ENCODE data around the gene ALKBH4. TPM values are rescaled to one million over a fixed set of nuclear protein-coding genes. Genes with fewer than 3 reads are reported as not detected.
A peak's percentile ranks its signal among the peaks of the same experiment; 100 is the strongest.
"Not testable (repeated sequence)": the region's sequence is repeated elsewhere in the genome, so short reads cannot be mapped to it uniquely, and the experiment has no call there.

Gene ALKBH4
- total RNA-seq, 2 donors from 2014 or later = 25.2 to 27.0 TPM

GRCh38 chr7:102478314-102479208 lies 13.9 kb upstream of the ALKBH4 start, which contains the start of gene POLR2J:
POLR2J (minus strand) TSS chr7:102478922; CDS start chr7:102478860, 62 bp downstream.
- intact Hi-C loops (cut with DNase I); H3K36me3 ChIP-seq; H3K9me3 ChIP-seq; H3K27me3 ChIP-seq (replicated peaks; ENCODE audit: insufficient read depth); H3K27ac ChIP-seq; H3K4me1 ChIP-seq (replicated peaks): not testable (repeated sequence)
- TF ChIP-seq CTCF (IDR thresholded peaks at IDR 0.05) (peak in 2 of 4 experiments; percentile 51 to 61), POLR2AphosphoS5 (IDR thresholded peaks at IDR 0.05) (peak; percentile 31)
- peak within 1 kb of the TSS; percentile 25 to 46 for H3K4me3 ChIP-seq
- WGBS = 2% methylated on average over 24 of the region's 72 CpGs
- peak; percentile 80 for DNase-seq (ENCODE audit: low spot score)

DNA sequence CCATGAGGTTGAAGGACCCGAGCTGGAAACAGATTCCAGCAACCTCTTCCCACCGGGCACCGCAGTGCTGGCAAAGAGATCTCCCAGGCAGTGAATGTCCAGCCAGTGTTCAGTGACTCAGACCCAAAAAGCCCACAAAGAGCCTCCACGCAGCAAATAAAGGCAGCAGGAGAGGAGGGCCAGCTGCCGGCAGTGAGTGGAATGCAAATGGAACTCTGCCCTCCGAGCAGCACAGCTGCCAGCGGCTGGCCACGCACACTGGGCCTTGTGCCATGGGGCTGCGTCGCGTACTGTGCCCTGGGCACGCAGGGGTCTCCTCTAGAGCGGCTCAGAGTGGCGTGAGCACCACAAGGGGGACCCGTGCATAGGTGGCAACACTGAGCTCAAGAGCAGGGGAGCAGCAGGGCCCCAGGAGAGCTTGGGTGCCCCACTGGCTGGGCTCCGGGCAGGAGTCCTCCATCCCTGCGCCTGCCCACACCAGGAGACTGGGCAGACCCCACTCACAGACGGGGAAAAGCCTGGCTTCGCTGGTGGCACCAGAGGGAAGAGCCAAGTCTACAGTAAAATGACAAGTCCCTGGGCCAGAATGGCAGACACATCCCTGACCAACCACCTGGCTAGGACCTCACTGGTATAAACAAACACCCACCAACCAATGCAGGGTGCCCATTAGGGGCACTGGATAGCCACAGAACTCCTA lies 10.2 kb upstream of the ALKBH4 start:
- not testable (repeated sequence) for H3K4me1 ChIP-seq (replicated peaks)
- DNase-seq (ENCODE audit: low spot score) = peak; percentile 1
- WGBS = 66% methylated on average over 7 of the region's 19 CpGs

GRCh38 chr7:102474116-102474515 lies 9.5 kb upstream of the ALKBH4 start:
- H3K9me3 ChIP-seq; H3K4me3 ChIP-seq; H3K4me1 ChIP-seq (replicated peaks); intact Hi-C loops (cut with DNase I); H3K36me3 ChIP-seq; H3K27ac ChIP-seq; DNase-seq (ENCODE audit: low spot score); H3K27me3 ChIP-seq (replicated peaks; ENCODE audit: insufficient read depth): not testable (repeated sequence)
- WGBS = 84% methylated on average over 9 of the region's 14 CpGs

More for the DNA sequence above, 10.2 kb upstream of the ALKBH4 start:
- H3K9me3 ChIP-seq; H3K36me3 ChIP-seq; H3K4me3 ChIP-seq; intact Hi-C loops (cut with DNase I); H3K27ac ChIP-seq; H3K27me3 ChIP-seq (replicated peaks; ENCODE audit: insufficient read depth): not testable (repeated sequence)

GRCh38 chr7:102473271-102473991 lies 8.8 kb upstream of the ALKBH4 start:
- intact Hi-C loops (cut with DNase I) = no loop called here

More at GRCh38 chr7:102473271-102473991, 8.8 kb upstream of the ALKBH4 start:
- Histone ChIP-seq H3K27me3 (replicated peaks; ENCODE audit: insufficient read depth) (no peaks in the 10 kb centered on the region), H3K4me1 (replicated peaks) (no peaks in the 10 kb centered on the region), H3K9me3 (no peaks in the 10 kb centered on the region), H3K4me3 (no peak overlapping the region), H3K36me3 (no peaks in the 10 kb centered on the region), H3K27ac (no peak overlapping the region)
- DNase-seq (ENCODE audit: low spot score) = no peak
- 78% methylated on average over 23 of the region's 23 CpGs for WGBS
- TF ChIP-seq POLR2AphosphoS5 (IDR thresholded peaks at IDR 0.05) (no peak), CTCF (IDR thresholded peaks at IDR 0.05) (no peak), POLR2A (IDR thresholded peaks at IDR 0.05) (no peak)

All from prostate gland (tissue), 2 donors.